GM18867 (cell line): ENCODE data around the gene KIAA1217.
"Not testable (repeated sequence)": the region's sequence is repeated elsewhere in the genome, so short reads cannot be mapped to it uniquely, and the experiment has no call there.

ENCODE experiments used
- ATAC-seq: cut with Tn5 transposase; IDR thresholded peaks from one replicate; pipeline ENCODE4 v1.9.1; 2021; ENCODE audit warnings: mild to moderate bottlenecking, moderate library complexity; ENCODE audit not compliant: unreplicated experiment

Gene KIAA1217

GRCh38 chr10:24333736-24334135 lies 124.8 kb downstream of the KIAA1217 start:
- no peak for ATAC-seq

- no peak for ATAC-seq
Observed at GRCh38 chr10:24334279-24334939, 125.5 kb downstream of the KIAA1217 start.

GRCh38 chr10:24337723-24338122 lies 128.8 kb downstream of the KIAA1217 start:
- ATAC-seq = not testable (repeated sequence)

GRCh38 chr10:24339387-24339786 lies 130.4 kb downstream of the KIAA1217 start:
- ATAC-seq = no peak

GRCh38 chr10:24340446-24340845 lies 131.5 kb downstream of the KIAA1217 start:
- no peak for ATAC-seq

GRCh38 chr10:24340883-24341282 lies 131.9 kb downstream of the KIAA1217 start:
- no peak for ATAC-seq

GRCh38 chr10:24341371-24341770 lies 132.4 kb downstream of the KIAA1217 start:
- no peak for ATAC-seq

GRCh38 chr10:24341897-24342296 lies 133.0 kb downstream of the KIAA1217 start:
- no peak for ATAC-seq

GRCh38 chr10:24343686-24344085 lies 134.7 kb downstream of the KIAA1217 start:
- ATAC-seq = no peak

GRCh38 chr10:24344279-24344678 lies 135.3 kb downstream of the KIAA1217 start:
- no peak for ATAC-seq

- no peak for ATAC-seq
Observed at GRCh38 chr10:24344695-24345463, 135.9 kb downstream of the KIAA1217 start.

GRCh38 chr10:24346877-24347519 lies 138.1 kb downstream of the KIAA1217 start:
- no peak for ATAC-seq

GRCh38 chr10:24349379-24350001 lies 140.6 kb downstream of the KIAA1217 start:
- no peak for ATAC-seq

- ATAC-seq = no peak
Observed at GRCh38 chr10:24350070-24350921, 141.4 kb downstream of the KIAA1217 start.

- not testable (repeated sequence) for ATAC-seq
Observed at GRCh38 chr10:24350922-24351225, 141.9 kb downstream of the KIAA1217 start.

- ATAC-seq = no peak
Observed at GRCh38 chr10:24351961-24352360, 143.0 kb downstream of the KIAA1217 start.

- no peak for ATAC-seq
Observed at GRCh38 chr10:24352399-24352798, 143.5 kb downstream of the KIAA1217 start.

GRCh38 chr10:24353319-24353718 lies 144.4 kb downstream of the KIAA1217 start:
- ATAC-seq = no peak

- no peak for ATAC-seq
Observed at GRCh38 chr10:24355056-24355688, 146.2 kb downstream of the KIAA1217 start.

- no peak for ATAC-seq
Observed at GRCh38 chr10:24357344-24358004, 148.5 kb downstream of the KIAA1217 start.
